GM13977 (cell line): ENCODE results near the gene ERC2.

Source experiments
- DNase-seq: peaks from one replicate; pipeline ENCODE4 v3.0.0; 2012; ENCODE audit warnings: low spot score
- CTCF ChIP-seq: IDR thresholded peaks from 2 replicates; pipeline ENCODE4 v1.5.1; 2012; ENCODE audit warnings: mild to moderate bottlenecking, control low read depth; ENCODE audit not compliant: insufficient read depth; ENCODE audit errors: extremely low read depth, missing control alignments
- in situ Hi-C: fragments of 300-500 bp; cut with MboI; formaldehyde crosslinking; loops from one replicate; pipeline ENCODE4 v1.12.0; 2022; ENCODE audit warnings: low sequenced_read_pairs, low pct_unique_long_range_greater_than_20kb, mixed read lengths, inconsistent platforms; ENCODE audit not compliant: unreplicated experiment

Gene ERC2

GRCh38 chr3:55500555-55501330 lies 967.5 kb downstream of the ERC2 start:
- no peak for TF ChIP-seq CTCF
- no peak for DNase-seq
- in situ Hi-C loops: no loop called here

GRCh38 chr3:55498520-55498919 lies 969.7 kb downstream of the ERC2 start:
- in situ Hi-C loops: loop anchor here (10.0 kb wide), 1 partner anchor 226 kb away; no protein-coding TSS in a partner anchor
- no peak for DNase-seq
- TF ChIP-seq CTCF: no peak

GRCh38 chr3:55497250-55497649 lies 971.0 kb downstream of the ERC2 start:
- no peak for TF ChIP-seq CTCF
- in situ Hi-C loops: loop anchor here (10.0 kb wide), 1 partner anchor 228 kb away; no protein-coding TSS in a partner anchor
- DNase-seq: no peak

GRCh38 chr3:55494976-55495375 lies 973.3 kb downstream of the ERC2 start:
- in situ Hi-C loops: loop anchor here (10.0 kb wide), 1 partner anchor 230 kb away; no protein-coding TSS in a partner anchor
- DNase-seq: no peak
- TF ChIP-seq CTCF: no peak

GRCh38 chr3:55492976-55493375 lies 975.3 kb downstream of the ERC2 start:
- TF ChIP-seq CTCF: no peak
- in situ Hi-C loops: loop anchor here (10.0 kb wide), 1 partner anchor 232 kb away; no protein-coding TSS in a partner anchor
- DNase-seq: no peak

- no peak for DNase-seq
- in situ Hi-C loops: loop anchor here (10.0 kb wide), 1 partner anchor 233 kb away; no protein-coding TSS in a partner anchor
- no peak for TF ChIP-seq CTCF
Measured at GRCh38 chr3:55491296-55491816, 976.9 kb downstream of the ERC2 start.
